ENCODE measurements around the gene COX4I1. TPM values are rescaled to one million over a fixed set of nuclear protein-coding genes. Genes with fewer than 3 reads are reported as not detected.

Gene COX4I1
- total RNA-seq, 1 experiment from 2014 or later, result 506 TPM

GRCh38 chr16:85761861-85762260 lies 37.6 kb upstream of the COX4I1 start:
- Mint-ChIP-seq H3K27me3 (ENCODE audit: low read depth) (peaks cover 12% of the 10 kb centered on the region), H3K27ac (no peak overlapping the region; a peak in 1 of 7 replicates), H3K4me3 (no peak overlapping the region), H3K4me1 (peaks cover 11 to 17% of the 10 kb centered on the region in 2 experiments), H3K9me3 (no peaks in the 10 kb centered on the region), H3K36me3 (ENCODE audit: insufficient read depth in 1 of 3, low read depth in 3 of 3) (no peaks in the 10 kb centered on the region; a peak in 1 of 7 replicates)
- H3T11ph ChIP-seq (ENCODE audit: low read length), result no peak overlapping the region
- no peak overlapping the region for H2AFZ ChIP-seq (ENCODE audit: low read length)
- H3K23me2 ChIP-seq (ENCODE audit: insufficient read length, low read depth, low read length, poor library complexity, severe bottlenecking), result no peaks in the 10 kb centered on the region
- no peak for DNase-seq
- no peaks in the 10 kb centered on the region for H3K79me2 ChIP-seq (ENCODE audit: insufficient read depth, low read length)
- no peaks in the 10 kb centered on the region for H3K27me3 ChIP-seq (ENCODE audit: insufficient read depth, low read length)
- no peak overlapping the region for H3K14ac ChIP-seq (ENCODE audit: insufficient read depth, low read length)
- H2BK5ac ChIP-seq (ENCODE audit: insufficient read length, low read length), result no peak overlapping the region
- no peak overlapping the region for H2BK120ac ChIP-seq (ENCODE audit: low read depth, low read length, poor library complexity, severe bottlenecking)
- no peak overlapping the region for H3K18ac ChIP-seq (ENCODE audit: insufficient read length, low read depth, low read length)
- no peak overlapping the region for H3K4me2 ChIP-seq (ENCODE audit: insufficient read depth, insufficient read length, low read length)
- no peak overlapping the region for H4K5ac ChIP-seq (ENCODE audit: insufficient read length, low read depth, low read length)
- TF ChIP-seq CTCF (conservative IDR thresholded peaks at IDR 0.05), result no peak
- H3K56ac ChIP-seq (ENCODE audit: insufficient read length, low read depth, low read length), result no peak overlapping the region
- no peak overlapping the region for H3K27ac ChIP-seq (ENCODE audit: insufficient read length, low read depth, low read length)
- H3K9me3 ChIP-seq (ENCODE audit: control insufficient read depth, low read depth, low read length), result no peaks in the 10 kb centered on the region
- no peak overlapping the region for H3K4ac ChIP-seq (ENCODE audit: low read depth, low read length)
- no peaks in the 10 kb centered on the region for H3K79me1 ChIP-seq (ENCODE audit: insufficient read depth, low read depth, low read length, poor library complexity, severe bottlenecking)
- no peak overlapping the region for H2BK15ac ChIP-seq (ENCODE audit: low read depth, low read length)
- no peaks in the 10 kb centered on the region for H4K20me1 ChIP-seq (ENCODE audit: control insufficient read depth, insufficient read depth, insufficient read length)
- no peak overlapping the region for H3K9ac ChIP-seq (ENCODE audit: extremely low read depth, insufficient read length, low read length)
- no peak overlapping the region for H4K8ac ChIP-seq (replicated peaks; ENCODE audit: insufficient read length, low read depth, low read length)
- WGBS (ENCODE audit: extremely low coverage, insufficient read length, low lambda C conversion rate), result no CpG with 5 or more reads among the region's 6 CpGs
- H4K91ac ChIP-seq (ENCODE audit: insufficient read length, low read depth, low read length), result no peak overlapping the region
- H2BK12ac ChIP-seq (ENCODE audit: insufficient read length, low read depth, low read length), result no peak overlapping the region
- H2BK20ac ChIP-seq (ENCODE audit: low read depth, low read length, poor library complexity, severe bottlenecking), result no peak overlapping the region
- no peak overlapping the region for H3K23ac ChIP-seq (ENCODE audit: insufficient read length, low read depth, low read length)
- no peaks in the 10 kb centered on the region for H3K4me1 ChIP-seq (ENCODE audit: insufficient read depth, low read length)
- H2AK5ac ChIP-seq (ENCODE audit: insufficient read length, low read length), result no peak overlapping the region

Measured in H9 (cell line).